Mucosa of descending colon (tissue), 3 donors: ENCODE data around the gene NUBP1. TPM values are rescaled to one million over a fixed set of nuclear protein-coding genes. Genes with fewer than 3 reads are reported as not detected.
"Not testable (repeated sequence)": the region's sequence is repeated elsewhere in the genome, so short reads cannot be mapped to it uniquely, and the experiment has no call there.

Source experiments
- ATAC-seq: fragments of 200-7000 bp; cut with Tn5 transposase; one replicate; pipeline ENCODE4 v1.9.1; 2020; ENCODE audit warnings: mild to moderate bottlenecking, moderate library complexity
- DNase-seq, 3 donors: peaks; one replicate each; pipeline ENCODE4 v3.0.0-alpha.2; 2020
- H3K36me3 ChIP-seq: fragments of 200-600 bp; one replicate; pipeline ENCODE4 v1.8.0; 2021; ENCODE audit warnings: low read depth, mild to moderate bottlenecking
- H3K4me1 ChIP-seq: fragments of 200-600 bp; one replicate; pipeline ENCODE4 v1.8.0; 2021; ENCODE audit warnings: low read depth, mild to moderate bottlenecking
- H3K4me3 ChIP-seq: fragments of 200-600 bp; one replicate; pipeline ENCODE4 v1.8.0; 2021; ENCODE audit warnings: mild to moderate bottlenecking
- H3K9me3 ChIP-seq: fragments of 200-600 bp; one replicate; pipeline ENCODE4 v1.8.0; 2021; ENCODE audit warnings: mild to moderate bottlenecking
- intact Hi-C, 2 donors: fragments of 100-400 bp; cut with DNase I in 1 of 2; cut with micrococcal nuclease in 1 of 2; formaldehyde crosslinking; loops; one replicate each; pipeline versions ENCODE4 v1.11.0 to v1.11.1; 2022; cut with DNase I, micrococcal nuclease
- total RNA-seq, 3 donors: library from RNA; stranded (reverse); fragmentation: NEBNext Ultra II Directional in 2 of 3; extraction: Animal tissue kit (Norgen Biotek cat#: 25700) in 2 of 3; gene quantifications; one replicate each; pipeline versions ENCODE4 v1.2.1 to v1.2.4, GENCODE V29; 2021 to 2023
- TF ChIP-seq, protein P1 (sequence below): fragments of 200-600 bp; IDR thresholded peaks from one replicate; pipeline ENCODE4 v1.8.0; 2022; ENCODE audit warnings: antibody characterized with exemption, mild to moderate bottlenecking
- donor health status: DM: no; HTN: no; CAD: no; lungs with moderate emphysema.
- donor health status: DM: no; HTN: no; CAD: no.
- donor health status: DM: no; HTN: yes; CAD: no.

The NUBP1 gene
- total RNA-seq, 3 donors from 2014 or later: 24.1 to 34.8 (median 24.6) TPM

DNA sequence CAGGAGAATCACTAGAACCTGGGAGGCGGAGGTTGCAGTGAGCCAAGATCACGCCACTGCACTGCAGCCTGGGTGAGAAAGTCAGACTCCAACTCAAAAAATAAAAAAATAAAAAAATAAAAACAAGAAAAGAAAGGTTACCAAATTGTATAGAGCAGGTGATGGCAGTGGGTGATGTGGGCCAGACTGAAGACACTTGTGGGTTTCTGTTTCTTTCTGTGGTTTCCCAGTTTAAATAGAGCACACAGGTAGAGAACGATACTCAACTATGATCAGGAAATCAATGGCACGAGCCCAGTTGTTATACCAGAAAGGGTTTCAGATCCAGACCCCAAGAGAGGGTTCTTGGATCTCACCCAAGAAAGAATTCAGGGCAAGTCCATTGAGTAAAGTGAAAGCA is 32.6 kb downstream of the NUBP1 start:
- Histone ChIP-seq H3K9me3 (no peaks in the 10 kb centered on the region), H3K4me3 (no peak overlapping the region), H3K36me3 (no peaks in the 10 kb centered on the region), H3K4me1 (no peaks in the 10 kb centered on the region)
- no peak for ATAC-seq
- TF ChIP-seq, protein P1, sequence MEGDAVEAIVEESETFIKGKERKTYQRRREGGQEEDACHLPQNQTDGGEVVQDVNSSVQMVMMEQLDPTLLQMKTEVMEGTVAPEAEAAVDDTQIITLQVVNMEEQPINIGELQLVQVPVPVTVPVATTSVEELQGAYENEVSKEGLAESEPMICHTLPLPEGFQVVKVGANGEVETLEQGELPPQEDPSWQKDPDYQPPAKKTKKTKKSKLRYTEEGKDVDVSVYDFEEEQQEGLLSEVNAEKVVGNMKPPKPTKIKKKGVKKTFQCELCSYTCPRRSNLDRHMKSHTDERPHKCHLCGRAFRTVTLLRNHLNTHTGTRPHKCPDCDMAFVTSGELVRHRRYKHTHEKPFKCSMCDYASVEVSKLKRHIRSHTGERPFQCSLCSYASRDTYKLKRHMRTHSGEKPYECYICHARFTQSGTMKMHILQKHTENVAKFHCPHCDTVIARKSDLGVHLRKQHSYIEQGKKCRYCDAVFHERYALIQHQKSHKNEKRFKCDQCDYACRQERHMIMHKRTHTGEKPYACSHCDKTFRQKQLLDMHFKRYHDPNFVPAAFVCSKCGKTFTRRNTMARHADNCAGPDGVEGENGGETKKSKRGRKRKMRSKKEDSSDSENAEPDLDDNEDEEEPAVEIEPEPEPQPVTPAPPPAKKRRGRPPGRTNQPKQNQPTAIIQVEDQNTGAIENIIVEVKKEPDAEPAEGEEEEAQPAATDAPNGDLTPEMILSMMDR: no peak
- no peak for DNase-seq
- intact Hi-C loops: no loop called here

DNA sequence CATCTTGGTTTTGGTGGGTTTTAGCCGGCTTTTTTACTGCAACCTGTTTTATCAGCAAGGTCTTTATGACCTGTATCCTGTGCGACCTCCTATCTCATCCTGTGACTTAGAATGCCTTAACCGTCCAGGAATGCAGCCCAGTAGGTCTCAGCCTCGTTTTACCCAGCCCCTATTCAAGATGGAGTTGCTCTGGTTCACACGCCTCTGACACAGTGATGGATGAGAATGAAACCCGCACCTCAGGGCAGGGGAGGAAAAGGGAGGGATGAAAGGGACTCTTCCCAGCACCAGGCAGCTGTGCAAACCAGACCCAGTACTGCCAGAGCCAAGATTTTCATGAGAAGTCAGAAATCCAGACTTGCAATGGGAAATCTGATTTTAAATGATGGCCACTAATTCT is 33.3 kb downstream of the NUBP1 start:
- ATAC-seq, H3K36me3 ChIP-seq, H3K9me3 ChIP-seq, H3K4me3 ChIP-seq, H3K4me1 ChIP-seq, DNase-seq, intact Hi-C loops: not testable (repeated sequence)

DNA sequence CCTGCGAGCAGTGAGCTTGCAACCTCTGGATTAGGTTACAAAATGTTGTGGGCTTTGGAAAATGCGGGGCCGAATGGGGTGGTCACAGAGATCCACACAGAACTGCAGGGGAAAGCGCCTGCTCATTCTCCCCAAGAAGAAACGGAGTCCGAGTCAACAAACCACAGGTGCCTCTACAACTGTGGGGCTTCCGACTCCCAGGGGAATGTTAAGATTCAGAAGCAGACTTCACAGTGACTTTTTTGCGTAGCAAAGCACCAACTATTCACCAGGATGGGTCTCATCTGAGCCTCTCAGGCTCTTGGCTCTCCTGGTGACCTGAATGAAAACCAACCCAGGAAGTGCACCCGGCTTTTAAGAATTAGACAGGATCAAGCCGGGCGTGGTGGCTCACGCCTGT is 33.7 kb downstream of the NUBP1 start:
- intact Hi-C loops: no loop called here
- DNase-seq: no peak
- TF ChIP-seq, protein P1: no peak
- Histone ChIP-seq H3K4me1 (no peaks in the 10 kb centered on the region), H3K4me3 (no peak overlapping the region), H3K36me3 (no peaks in the 10 kb centered on the region), H3K9me3 (no peaks in the 10 kb centered on the region)
- ATAC-seq: no peak

GRCh38 chr16:10779908-10780307 is 36.3 kb downstream of the NUBP1 start:
- ATAC-seq, DNase-seq, intact Hi-C loops, H3K4me1 ChIP-seq, H3K9me3 ChIP-seq, H3K36me3 ChIP-seq, H3K4me3 ChIP-seq: not testable (repeated sequence)

- TF ChIP-seq, protein P1: no peak
- no peak for ATAC-seq
These were observed 37.0 kb downstream of the NUBP1 start for GRCh38 chr16:10780628-10781027.

DNA sequence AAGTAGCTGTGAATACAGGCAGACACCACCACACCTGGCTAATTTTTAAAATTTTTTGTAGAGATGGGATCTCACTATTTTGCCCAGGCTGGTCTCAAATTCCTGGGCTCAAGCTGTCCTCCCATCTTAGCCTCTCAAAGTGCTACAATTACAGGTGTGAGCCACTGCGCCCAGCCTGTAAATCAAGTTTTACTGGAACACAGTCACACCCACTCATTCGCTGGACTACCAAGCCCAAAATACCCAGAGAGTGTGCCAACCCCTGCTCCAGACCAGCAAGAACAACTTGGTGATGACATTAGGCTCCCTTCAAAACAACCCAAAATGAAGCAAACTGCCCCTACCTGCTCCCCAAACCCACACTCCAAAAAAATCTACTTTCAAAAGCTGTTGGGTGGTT is 39.0 kb downstream of the NUBP1 start:
- DNase-seq: no peak
- Histone ChIP-seq H3K4me1 (no peaks in the 10 kb centered on the region), H3K4me3 (no peak overlapping the region), H3K36me3 (no peaks in the 10 kb centered on the region), H3K9me3 (no peaks in the 10 kb centered on the region)
- TF ChIP-seq, protein P1: no peak
- peak; percentile 66 for ATAC-seq
- intact Hi-C loops: no loop called here

More at GRCh38 chr16:10780628-10781027, 37.0 kb downstream of the NUBP1 start:
- Histone ChIP-seq H3K36me3 (no peaks in the 10 kb centered on the region), H3K9me3 (no peaks in the 10 kb centered on the region), H3K4me3 (no peak overlapping the region), H3K4me1 (no peaks in the 10 kb centered on the region)
- intact Hi-C loops: no loop called here
- DNase-seq: no peak

DNA sequence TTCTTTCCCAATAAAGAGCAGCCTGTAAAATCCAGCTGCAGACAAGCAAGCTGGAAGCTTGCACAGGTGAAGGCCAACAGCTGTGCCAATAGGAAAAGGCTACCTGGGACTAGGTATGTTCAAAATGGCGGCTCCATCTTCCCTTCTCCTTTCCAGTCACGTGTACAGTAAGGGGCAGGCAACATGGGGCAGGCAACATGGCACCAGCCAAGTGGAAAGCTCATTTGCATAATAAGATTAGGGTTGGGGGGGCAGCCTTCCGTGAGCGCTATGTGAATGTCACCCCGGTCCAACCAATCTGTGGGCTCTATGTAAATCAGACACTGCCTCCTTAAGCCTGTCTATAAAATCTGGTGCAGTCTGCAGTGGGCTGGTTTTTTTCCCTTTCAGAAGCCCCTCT is 43.7 kb downstream of the NUBP1 start:
- ATAC-seq (peak; percentile 35), DNase-seq (no peak)
- no peaks in the 10 kb centered on the region for H3K9me3 ChIP-seq
- no peaks in the 10 kb centered on the region for H3K36me3 ChIP-seq
- TF ChIP-seq, protein P1: no peak
- H3K4me3 ChIP-seq: no peak overlapping the region
- intact Hi-C loops: no loop called here
- H3K4me1 ChIP-seq: no peaks in the 10 kb centered on the region

DNA sequence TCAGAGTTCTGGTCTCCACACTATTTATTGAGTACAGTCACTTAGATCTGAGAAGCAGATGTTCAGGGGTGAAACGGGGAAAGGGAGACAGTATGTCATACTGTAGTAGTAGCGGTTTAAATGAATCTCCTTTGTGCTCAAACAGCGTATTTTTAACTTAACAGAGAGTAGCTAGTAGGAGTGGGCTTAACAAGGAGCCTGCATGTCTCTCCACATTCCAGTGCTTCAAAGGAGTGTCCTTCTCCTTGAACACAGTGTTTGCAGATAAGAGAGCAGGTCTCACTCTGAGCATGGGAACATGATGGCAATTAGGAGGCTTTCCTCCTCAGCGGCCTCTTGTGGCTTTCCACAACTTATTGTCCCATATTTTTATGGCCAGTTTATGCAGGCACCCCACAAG is 45.0 kb downstream of the NUBP1 start:
- H3K9me3 ChIP-seq, DNase-seq, intact Hi-C loops, ATAC-seq, H3K36me3 ChIP-seq, H3K4me3 ChIP-seq, H3K4me1 ChIP-seq: not testable (repeated sequence)
